Immature natural killer cell (primary cell): Measurements from ENCODE around the gene CLC. TPM values are rescaled to one million over a fixed set of nuclear protein-coding genes. Genes with fewer than 3 reads are reported as not detected.
"Not testable (repeated sequence)": the region's sequence is repeated elsewhere in the genome, so short reads cannot be mapped to it uniquely, and the experiment has no call there.

Experiments
- DNase-seq, 3 donors: peaks; one replicate each; pipeline ENCODE4 v3.0.0; 2022; ENCODE audit warnings: mixed read lengths in 1 of 3
- H3K27ac Mint-ChIP-seq, 6 donors: one replicate each; pipeline ENCODE4 v1.8.0; 2020; ENCODE audit warnings: mixed read lengths in 6 of 6, mild to moderate bottlenecking in 5 of 6, inconsistent platforms in 4 of 6, moderate library complexity in 3 of 6
- H3K27me3 Mint-ChIP-seq, 3 donors: one replicate each; pipeline ENCODE4 v1.8.0; 2020 to 2021; ENCODE audit warnings: low read depth in 3 of 3, mild to moderate bottlenecking in 3 of 3, mixed read lengths in 3 of 3, moderate library complexity in 3 of 3, inconsistent platforms in 1 of 3
- H3K36me3 Mint-ChIP-seq, 3 donors: one replicate each; pipeline ENCODE4 v1.8.0; 2020; ENCODE audit warnings: mixed read lengths in 3 of 3, inconsistent platforms in 2 of 3, mild to moderate bottlenecking in 2 of 3
- H3K4me1 Mint-ChIP-seq, 2 donors: one replicate each; pipeline ENCODE4 v1.8.0; 2020; ENCODE audit warnings: inconsistent platforms in 2 of 2, mild to moderate bottlenecking in 2 of 2, mixed read lengths in 2 of 2, moderate library complexity in 1 of 2
- H3K4me3 Mint-ChIP-seq, 5 donors: one replicate each; pipeline ENCODE4 v1.8.0; 2020; ENCODE audit warnings: mild to moderate bottlenecking in 5 of 5, mixed read lengths in 5 of 5, inconsistent platforms in 3 of 5, moderate library complexity in 3 of 5
- H3K9me3 Mint-ChIP-seq, 6 donors: one replicate each; pipeline ENCODE4 v1.8.0; 2020; ENCODE audit warnings: mild to moderate bottlenecking in 6 of 6, mixed read lengths in 6 of 6, inconsistent platforms in 4 of 6, moderate library complexity in 3 of 6
- polyA plus RNA-seq, 3 donors: library from polyadenylated mRNA; unstranded; fragments of 300-500 nt; fragmentation: Illumina TruSeq; gene quantifications; one replicate each; pipeline ENCODE4 v1.2.3, GENCODE V29; 2021

CLC gene
- polyA plus RNA-seq, 3 donors from 2014 or later = 2.4 to 12.8 (median 3.8) TPM

GRCh38 chr19:39746836-39747529, 9.2 kb upstream of the CLC start:
- DNase-seq = no peak
- no peaks in the 10 kb centered on the region for H3K9me3 Mint-ChIP-seq
- H3K4me3 Mint-ChIP-seq = no peak overlapping the region
- H3K27me3 Mint-ChIP-seq = peaks cover 2 to 16% (median 9%) of the 10 kb centered on the region in 3 donors
- no peaks in the 10 kb centered on the region for H3K4me1 Mint-ChIP-seq
- no peak overlapping the region for H3K27ac Mint-ChIP-seq
- peaks cover 0 to 4% (median 0%) of the 10 kb centered on the region in 3 donors for H3K36me3 Mint-ChIP-seq

- H3K27me3 Mint-ChIP-seq = peaks cover 3 to 13% (median 12%) of the 10 kb centered on the region in 3 donors
- no peak for DNase-seq
- peaks cover 0 to 4% (median 0%) of the 10 kb centered on the region in 3 donors for H3K36me3 Mint-ChIP-seq
- no peaks in the 10 kb centered on the region for H3K9me3 Mint-ChIP-seq
- H3K27ac Mint-ChIP-seq = no peak overlapping the region
- no peak overlapping the region for H3K4me3 Mint-ChIP-seq
- H3K4me1 Mint-ChIP-seq = no peaks in the 10 kb centered on the region
Observed at GRCh38 chr19:39745643-39746042, 7.8 kb upstream of the CLC start.

GRCh38 chr19:39740395-39740794, 2.6 kb upstream of the CLC start:
- Mint-ChIP-seq H3K36me3 (peaks cover 0 to 4% (median 0%) of the 10 kb centered on the region in 3 donors), H3K9me3 (no peaks in the 10 kb centered on the region), H3K4me1 (no peaks in the 10 kb centered on the region), H3K27ac (no peak overlapping the region), H3K27me3 (peaks cover 1 to 11% (median 5%) of the 10 kb centered on the region in 3 donors), H3K4me3 (no peak overlapping the region)
- DNase-seq = no peak

- H3K4me3 Mint-ChIP-seq = no peak overlapping the region
- H3K9me3 Mint-ChIP-seq = no peaks in the 10 kb centered on the region
- H3K27ac Mint-ChIP-seq = no peak overlapping the region
- no peaks in the 10 kb centered on the region for H3K4me1 Mint-ChIP-seq
- H3K36me3 Mint-ChIP-seq = peaks cover 0 to 4% (median 0%) of the 10 kb centered on the region in 3 donors
- no peak for DNase-seq
- H3K27me3 Mint-ChIP-seq = peaks cover 1 to 7% (median 4%) of the 10 kb centered on the region in 3 donors
Observed at GRCh38 chr19:39738814-39739213, 985 bp upstream of the CLC start.

- Mint-ChIP-seq H3K9me3 (peaks cover 0 to 2% (median 0%) of the 10 kb centered on the region in 6 donors), H3K36me3 (no peaks in the 10 kb centered on the region), H3K27ac (no peak overlapping the region), H3K27me3 (peaks cover 1 to 5% (median 3%) of the 10 kb centered on the region in 3 donors), H3K4me1 (no peaks in the 10 kb centered on the region), H3K4me3 (no peak overlapping the region)
- no peak for DNase-seq
Observed at GRCh38 chr19:39737351-39737750, 478 bp downstream of the CLC start.

GRCh38 chr19:39736088-39736487, 1.7 kb downstream of the CLC start:
- DNase-seq = no peak
- Mint-ChIP-seq H3K27me3 (peaks cover 0 to 5% (median 0%) of the 10 kb centered on the region in 3 donors), H3K4me1 (no peaks in the 10 kb centered on the region), H3K27ac (no peak overlapping the region), H3K9me3 (peaks cover 0 to 2% (median 0%) of the 10 kb centered on the region in 6 donors), H3K4me3 (no peak overlapping the region), H3K36me3 (no peaks in the 10 kb centered on the region)

GRCh38 chr19:39735688-39736087, 2.1 kb downstream of the CLC start:
- no peak overlapping the region for H3K27ac Mint-ChIP-seq
- peaks cover 0 to 5% (median 0%) of the 10 kb centered on the region in 3 donors for H3K27me3 Mint-ChIP-seq
- H3K9me3 Mint-ChIP-seq = peaks cover 0 to 2% (median 0%) of the 10 kb centered on the region in 6 donors
- no peaks in the 10 kb centered on the region for H3K4me1 Mint-ChIP-seq
- no peaks in the 10 kb centered on the region for H3K36me3 Mint-ChIP-seq
- DNase-seq = no peak
- H3K4me3 Mint-ChIP-seq = no peak overlapping the region

GRCh38 chr19:39733841-39734240, 4.0 kb downstream of the CLC start:
- peaks cover 0 to 2% (median 0%) of the 10 kb centered on the region in 6 donors for H3K9me3 Mint-ChIP-seq
- no peak for DNase-seq
- H3K27ac Mint-ChIP-seq = no peak overlapping the region
- H3K4me3 Mint-ChIP-seq = no peak overlapping the region
- no peaks in the 10 kb centered on the region for H3K4me1 Mint-ChIP-seq
- no peaks in the 10 kb centered on the region for H3K36me3 Mint-ChIP-seq
- H3K27me3 Mint-ChIP-seq = peaks cover 0 to 6% (median 2%) of the 10 kb centered on the region in 3 donors

- Mint-ChIP-seq H3K4me1 (no peaks in the 10 kb centered on the region), H3K36me3 (no peaks in the 10 kb centered on the region), H3K27ac (no peak overlapping the region), H3K4me3 (no peak overlapping the region), H3K9me3 (peaks cover 0 to 2% (median 0%) of the 10 kb centered on the region in 6 donors), H3K27me3 (peaks cover 0 to 9% (median 2%) of the 10 kb centered on the region in 3 donors)
- DNase-seq = no peak
Observed at GRCh38 chr19:39731685-39732084, 6.1 kb downstream of the CLC start.

- Mint-ChIP-seq H3K27ac (no peak overlapping the region), H3K36me3 (no peaks in the 10 kb centered on the region), H3K27me3 (peaks cover 0 to 12% (median 4%) of the 10 kb centered on the region in 3 donors), H3K4me1 (no peaks in the 10 kb centered on the region), H3K9me3 (peaks cover 0 to 2% (median 0%) of the 10 kb centered on the region in 6 donors), H3K4me3 (no peak overlapping the region)
- DNase-seq = no peak
Observed at GRCh38 chr19:39729594-39729993, 8.2 kb downstream of the CLC start.

GRCh38 chr19:39728040-39728439, 9.8 kb downstream of the CLC start:
- Mint-ChIP-seq H3K27me3 (peaks cover 0 to 9% (median 4%) of the 10 kb centered on the region in 3 donors), H3K4me3 (no peak overlapping the region), H3K9me3 (no peaks in the 10 kb centered on the region)

GRCh38 chr19:39727070-39727800, 10.6 kb downstream of the CLC start:
- Mint-ChIP-seq H3K36me3 (no peaks in the 10 kb centered on the region), H3K27ac (no peak overlapping the region), H3K4me3 (no peak overlapping the region), H3K4me1 (no peaks in the 10 kb centered on the region), H3K27me3 (peaks cover 0 to 14% (median 6%) of the 10 kb centered on the region in 3 donors), H3K9me3 (no peaks in the 10 kb centered on the region)
- DNase-seq = no peak

More at GRCh38 chr19:39728040-39728439, 9.8 kb downstream of the CLC start:
- no peak for DNase-seq
- H3K4me1 Mint-ChIP-seq = no peaks in the 10 kb centered on the region
- no peak overlapping the region for H3K27ac Mint-ChIP-seq
- no peaks in the 10 kb centered on the region for H3K36me3 Mint-ChIP-seq

- Mint-ChIP-seq H3K4me1 (no peaks in the 10 kb centered on the region), H3K4me3 (no peak overlapping the region), H3K9me3 (no peaks in the 10 kb centered on the region), H3K36me3 (no peaks in the 10 kb centered on the region), H3K27me3 (peaks cover 0 to 17% (median 8%) of the 10 kb centered on the region in 3 donors), H3K27ac (no peak overlapping the region)
- no peak for DNase-seq
Observed at GRCh38 chr19:39725995-39726394, 11.8 kb downstream of the CLC start.

- H3K4me1 Mint-ChIP-seq, H3K27ac Mint-ChIP-seq, H3K4me3 Mint-ChIP-seq, H3K9me3 Mint-ChIP-seq, H3K36me3 Mint-ChIP-seq, DNase-seq: not testable (repeated sequence)
- H3K27me3 Mint-ChIP-seq = peaks cover 3 to 31% (median 9%) of the 10 kb centered on the region in 3 donors
Observed at GRCh38 chr19:39720144-39720543, 17.7 kb downstream of the CLC start.
